Lower lobe of right lung (tissue), 2 donors: ENCODE results near the gene TPK1. TPM values are rescaled to one million over a fixed set of nuclear protein-coding genes. Genes with fewer than 3 reads are reported as not detected.

Experiments used
- ATAC-seq, 2 donors: fragments of 200-7000 bp; cut with Tn5 transposase; one replicate each; pipeline ENCODE4 v1.9.1; 2020 to 2022; ENCODE audit warnings: mild to moderate bottlenecking in 2 of 2, moderate library complexity in 2 of 2
- DNase-seq: peaks from one replicate; pipeline ENCODE4 v3.0.0-alpha.2; 2020
- H3K27ac ChIP-seq: fragments of 200-600 bp; one replicate; pipeline ENCODE4 v1.8.0; 2022
- H3K27me3 ChIP-seq: fragments of 200-600 bp; one replicate; pipeline ENCODE4 v1.8.0; 2022; ENCODE audit warnings: low read depth
- H3K36me3 ChIP-seq: fragments of 200-600 bp; one replicate; pipeline ENCODE4 v1.8.0; 2022; ENCODE audit warnings: mild to moderate bottlenecking
- H3K4me1 ChIP-seq: fragments of 200-600 bp; one replicate; pipeline ENCODE4 v1.8.0; 2022
- H3K4me3 ChIP-seq: fragments of 200-600 bp; one replicate; pipeline ENCODE4 v1.8.0; 2022; ENCODE audit warnings: mild to moderate bottlenecking
- H3K9me3 ChIP-seq: fragments of 200-600 bp; one replicate; pipeline ENCODE4 v1.8.0; 2022
- CTCF ChIP-seq: fragments of 200-600 bp; IDR thresholded peaks from one replicate; pipeline ENCODE4 v1.8.0; 2022; ENCODE audit warnings: antibody characterized with exemption, mild to moderate bottlenecking
- intact Hi-C: fragments of 100-400 bp; cut with DNase I; formaldehyde crosslinking; loops from one replicate; pipeline ENCODE4 v1.11.0; 2022
- total RNA-seq: library from RNA; stranded (reverse); fragmentation: NEBNext Ultra II Directional; extraction: Animal tissue kit (Norgen Biotek cat#: 25700); gene quantifications from one replicate; pipeline ENCODE4 v1.2.1, GENCODE V29; 2021
- donor health status: DM: no; HTN: yes; CAD: no; lungs with severe emphysema.

Gene TPK1
- total RNA-seq, 1 donor from 2014 or later: 9.0 TPM

- H3K27me3 ChIP-seq: no peaks in the 10 kb centered on the region
- DNase-seq: no peak
- no peak for TF ChIP-seq CTCF
- H3K9me3 ChIP-seq: no peaks in the 10 kb centered on the region
- H3K27ac ChIP-seq: no peak overlapping the region
- no peak for ATAC-seq
- H3K4me1 ChIP-seq: no peaks in the 10 kb centered on the region
- H3K36me3 ChIP-seq: no peaks in the 10 kb centered on the region
- intact Hi-C loops: no loop called here
- no peak overlapping the region for H3K4me3 ChIP-seq
Measured at GRCh38 chr7:144503215-144503614, 332.6 kb downstream of the TPK1 start.

GRCh38 chr7:144500225-144500624, 335.6 kb downstream of the TPK1 start:
- H3K27me3 ChIP-seq: no peaks in the 10 kb centered on the region
- DNase-seq (no peak), ATAC-seq (no peak)
- no peak overlapping the region for H3K4me3 ChIP-seq
- H3K36me3 ChIP-seq: no peaks in the 10 kb centered on the region
- TF ChIP-seq CTCF: no peak
- H3K27ac ChIP-seq: no peak overlapping the region
- intact Hi-C loops: no loop called here
- H3K4me1 ChIP-seq: no peaks in the 10 kb centered on the region
- no peaks in the 10 kb centered on the region for H3K9me3 ChIP-seq

GRCh38 chr7:144497282-144497681, 338.6 kb downstream of the TPK1 start:
- no peak overlapping the region for H3K4me3 ChIP-seq
- DNase-seq: no peak
- no peaks in the 10 kb centered on the region for H3K36me3 ChIP-seq
- H3K27me3 ChIP-seq: no peaks in the 10 kb centered on the region
- H3K27ac ChIP-seq: no peak overlapping the region
- intact Hi-C loops: no loop called here
- no peaks in the 10 kb centered on the region for H3K9me3 ChIP-seq
- H3K4me1 ChIP-seq: no peaks in the 10 kb centered on the region
- no peak for ATAC-seq
- TF ChIP-seq CTCF: no peak

GRCh38 chr7:144494355-144494754, 341.5 kb downstream of the TPK1 start:
- no peak for TF ChIP-seq CTCF
- Histone ChIP-seq H3K4me3 (no peak overlapping the region), H3K4me1 (no peaks in the 10 kb centered on the region), H3K36me3 (no peaks in the 10 kb centered on the region), H3K27ac (no peak overlapping the region), H3K27me3 (no peaks in the 10 kb centered on the region), H3K9me3 (no peaks in the 10 kb centered on the region)
- intact Hi-C loops: no loop called here
- ATAC-seq (no peak), DNase-seq (no peak)

- Histone ChIP-seq H3K4me1 (no peaks in the 10 kb centered on the region), H3K9me3 (peaks cover 3% of the 10 kb centered on the region), H3K36me3 (no peaks in the 10 kb centered on the region), H3K27me3 (no peaks in the 10 kb centered on the region), H3K27ac (no peak overlapping the region), H3K4me3 (no peak overlapping the region)
- DNase-seq (no peak), ATAC-seq (no peak)
- no peak for TF ChIP-seq CTCF
- intact Hi-C loops: no loop called here
Measured at GRCh38 chr7:144489504-144489903, 346.3 kb downstream of the TPK1 start.

GRCh38 chr7:144488977-144489376, 346.9 kb downstream of the TPK1 start:
- intact Hi-C loops: no loop called here

More at GRCh38 chr7:144488977-144489376, 346.9 kb downstream of the TPK1 start:
- no peaks in the 10 kb centered on the region for H3K36me3 ChIP-seq
- H3K4me1 ChIP-seq: no peaks in the 10 kb centered on the region
- H3K9me3 ChIP-seq: peaks cover 5% of the 10 kb centered on the region
- DNase-seq: no peak
- H3K27me3 ChIP-seq: no peaks in the 10 kb centered on the region
- H3K4me3 ChIP-seq: no peak overlapping the region
- TF ChIP-seq CTCF: no peak
- no peak for ATAC-seq
- H3K27ac ChIP-seq: no peak overlapping the region
